IMR-90 (cell line): ENCODE measurements around the gene SLC13A1. TPM values are rescaled to one million over a fixed set of nuclear protein-coding genes. Genes with fewer than 3 reads are reported as not detected.

ENCODE experiments used
- polyA plus RNA-seq, 3 experiments: library from polyadenylated mRNA; depleted of rRNA; stranded (reverse); fragments of >200 nt; gene quantifications; 2 replicates each; pipeline ENCODE4 v1.2.3, GENCODE V29; 2012; ENCODE audit warnings: low replicate concordance in 1 of 3
- total RNA-seq: library from RNA; depleted of rRNA; stranded (reverse); fragments of >200 nt; gene quantifications from 2 replicates; pipeline ENCODE4 v1.2.3, GENCODE V29; 2012; rRNA removed

The SLC13A1 gene
- total and polyA plus RNA-seq, 2 of the 4 experiments (the other 2 are of a cell fraction), result not detected

Other genes starting within 250 kb of the SLC13A1 start
- gene TAS2R16, start 204.3 kb downstream of the SLC13A1 start, total RNA-seq, result not detected in 2 replicates
- gene TAS2R16, start 204.3 kb downstream of the SLC13A1 start, polyA plus RNA-seq (2012; rRNA removed), result not detected in 2 replicates